H1 (cell line): ENCODE measurements around the gene TMEM238. TPM values are rescaled to one million over a fixed set of nuclear protein-coding genes. Genes with fewer than 3 reads are reported as not detected.

Source experiments
- CTCF ChIA-PET: fragments of 300-600 bp; sonication (Branson Sonifier 250); formaldehyde crosslinking; loops from one replicate; lab custom pipeline; 2021; ENCODE audit not compliant: partially characterized antibody; lab: Charles Lee
- POLR2A ChIA-PET: fragments of 300-600 bp; sonication (Branson Sonifier 250); formaldehyde crosslinking; loops from one replicate; lab custom pipeline; 2021; ENCODE audit warnings: inconsistent platforms; ENCODE audit not compliant: partially characterized antibody; lab: Charles Lee
- DNase-seq, 2 experiments: peaks; one replicate each; pipeline versions ENCODE4 v3.0.0 to v3.0.0-alpha.2; 2010 to 2022; ENCODE audit warnings: low spot score in 2 of 2, low read depth in 1 of 2, mixed read lengths in 1 of 2
- FAIRE-seq: peaks from 2 replicates; lab custom pipeline; 2011; peaks lifted over from hg19 to GRCh38; lab: Jason Lieb, UNC
- H2AFZ ChIP-seq: 2 replicates; pipeline ENCODE4 v1.8.1; 2012; ENCODE audit warnings: low read length, inconsistent platforms
- H2AK5ac ChIP-seq: 2 replicates; pipeline ENCODE4 v1.6.1; 2013; ENCODE audit warnings: low read depth, low read length
- H2BK120ac ChIP-seq: replicated peaks from 2 replicates; pipeline ENCODE3; 2013; ENCODE audit warnings: low read depth, low read length, inconsistent platforms
- H2BK12ac ChIP-seq: 2 replicates; pipeline ENCODE4 v1.6.1; 2013; ENCODE audit warnings: low read depth, low read length
- H2BK15ac ChIP-seq: 2 replicates; pipeline ENCODE4 v1.6.1; 2013; ENCODE audit warnings: low read length
- H2BK20ac ChIP-seq: 2 replicates; pipeline ENCODE4 v1.6.1; 2013; ENCODE audit warnings: low read length
- H2BK5ac ChIP-seq: 2 replicates; pipeline ENCODE4 v1.6.1; 2013; ENCODE audit warnings: low read depth, low read length
- H3K14ac ChIP-seq: 2 replicates; pipeline ENCODE4 v1.6.1; 2013; ENCODE audit warnings: inconsistent platforms; ENCODE audit not compliant: insufficient read length
- H3K18ac ChIP-seq: 2 replicates; pipeline ENCODE4 v1.6.1; 2013; ENCODE audit warnings: low read length; ENCODE audit errors: extremely low read depth
- H3K23ac ChIP-seq: 2 replicates; pipeline ENCODE4 v1.6.1; 2013; ENCODE audit warnings: inconsistent platforms; ENCODE audit not compliant: insufficient read length
- H3K23me2 ChIP-seq: 2 replicates; pipeline ENCODE4 v1.6.1; 2013; ENCODE audit warnings: low read depth, low read length
- H3K27ac ChIP-seq: 2 replicates; pipeline ENCODE4 v1.6.1; 2011; ENCODE audit warnings: low read depth, low read length, inconsistent platforms
- H3K27me3 ChIP-seq, 4 experiments: replicated peaks in 1 of 4; 1 replicate in 1 of 4; 2 replicates in 3 of 4; pipeline versions ENCODE4 v1.6.1 to v1.8.1; 2011 to 2013; ENCODE audit warnings: low read length in 3 of 4, mild to moderate bottlenecking in 3 of 4, inconsistent platforms in 2 of 4, mixed read lengths in 2 of 4, moderate library complexity in 1 of 4; ENCODE audit not compliant: control insufficient read depth in 3 of 4, insufficient read depth in 3 of 4; ENCODE audit errors: extremely low read depth in 1 of 4
- H3K36me3 ChIP-seq, 4 experiments: 2 replicates each; pipeline versions ENCODE4 v1.6.1 to v1.8.1; 2011 to 2013; ENCODE audit warnings: mild to moderate bottlenecking in 4 of 4, low read length in 3 of 4, moderate library complexity in 2 of 4, control low read depth in 1 of 4, inconsistent platforms in 1 of 4; ENCODE audit not compliant: insufficient read depth in 4 of 4, control insufficient read depth in 2 of 4
- H3K4ac ChIP-seq: replicated peaks from 2 replicates; pipeline ENCODE3; 2013; ENCODE audit warnings: low read length, low read depth, mixed read lengths, inconsistent platforms; ENCODE audit not compliant: insufficient read length
- H3K4me1 ChIP-seq, 4 experiments: replicated peaks in 1 of 4; 1 replicate in 1 of 4; 2 replicates in 3 of 4; pipeline versions ENCODE4 v1.6.1 to v1.8.1; 2011 to 2013; ENCODE audit warnings: low read length in 3 of 4, inconsistent platforms in 2 of 4, mixed read lengths in 1 of 4; ENCODE audit not compliant: insufficient read depth in 4 of 4, control insufficient read depth in 3 of 4
- H3K4me2 ChIP-seq, 2 experiments: 2 replicates each; pipeline versions ENCODE4 v1.6.1 to v1.8.1; 2011 to 2013; ENCODE audit warnings: low read depth in 2 of 2, low read length in 2 of 2, control low read depth in 1 of 2, inconsistent platforms in 1 of 2, mild to moderate bottlenecking in 1 of 2; ENCODE audit not compliant: insufficient read depth in 1 of 2
- H3K4me3 ChIP-seq, 4 experiments: fragments of 200-600, 300-600 bp in 1 of 4; sonication (generic), shearing (Covaris generic), sonication (Bioruptor Twin) in 1 of 4; 2 replicates each; pipeline versions ENCODE4 v1.5.1 to v1.8.1; 2011 to 2016; ENCODE audit warnings: low read length in 4 of 4, low read depth in 3 of 4, control low read depth in 2 of 4, inconsistent platforms in 2 of 4, mild to moderate bottlenecking in 2 of 4, mixed read lengths in 1 of 4, moderate library complexity in 1 of 4; ENCODE audit not compliant: insufficient read depth in 2 of 4; ENCODE audit errors: extremely low read depth in 1 of 4
- H3K56ac ChIP-seq: replicated peaks from 2 replicates; pipeline ENCODE3; 2013; ENCODE audit warnings: low read depth, mild to moderate bottlenecking, mixed read lengths, low read length, inconsistent platforms; ENCODE audit not compliant: insufficient read length
- H3K79me1 ChIP-seq: 2 replicates; pipeline ENCODE4 v1.6.1; 2013; ENCODE audit warnings: low read depth, low read length, control low read depth
- H3K79me2 ChIP-seq, 2 experiments: 2 replicates each; pipeline versions ENCODE4 v1.6.1 to v1.8.1; 2012 to 2013; ENCODE audit warnings: low read length in 2 of 2, mild to moderate bottlenecking in 2 of 2, inconsistent platforms in 1 of 2; ENCODE audit not compliant: insufficient read depth in 2 of 2, control insufficient read depth in 1 of 2
- H3K9ac ChIP-seq, 4 experiments: replicated peaks in 1 of 4; 1 replicate in 1 of 4; 2 replicates in 3 of 4; pipeline versions ENCODE4 v1.6.1 to v1.8.1; 2011 to 2013; ENCODE audit warnings: low read depth in 3 of 4, low read length in 3 of 4, control low read depth in 2 of 4, mild to moderate bottlenecking in 2 of 4, moderate library complexity in 2 of 4, inconsistent platforms in 1 of 4; ENCODE audit errors: extremely low read depth in 1 of 4
- H3K9me3 ChIP-seq, 2 experiments: 2 replicates each; pipeline versions ENCODE4 v1.6.1 to v1.8.1; 2012 to 2013; ENCODE audit warnings: mild to moderate bottlenecking in 2 of 2, moderate library complexity in 2 of 2, control low read depth in 1 of 2, inconsistent platforms in 1 of 2, low read depth in 1 of 2, low read length in 1 of 2, mixed read lengths in 1 of 2; ENCODE audit not compliant: insufficient read depth in 2 of 2
- H4K20me1 ChIP-seq, 2 experiments: replicated peaks in 1 of 2; 2 replicates each; pipeline versions ENCODE3 to v1.8.1; 2011 to 2013; ENCODE audit warnings: inconsistent platforms in 2 of 2, low read length in 2 of 2, mild to moderate bottlenecking in 1 of 2; ENCODE audit not compliant: insufficient read depth in 2 of 2, control insufficient read depth in 1 of 2
- H4K5ac ChIP-seq: 2 replicates; pipeline ENCODE4 v1.6.1; 2013; ENCODE audit warnings: low read length, low read depth, mixed read lengths, inconsistent platforms; ENCODE audit not compliant: insufficient read length
- H4K8ac ChIP-seq: 2 replicates; pipeline ENCODE4 v1.8.0; 2013; ENCODE audit warnings: mild to moderate bottlenecking, moderate library complexity, low read length, inconsistent platforms; ENCODE audit not compliant: insufficient read depth; ENCODE audit errors: extremely low read depth
- H4K91ac ChIP-seq: replicated peaks from 2 replicates; pipeline ENCODE3; 2013; ENCODE audit warnings: low read length, mixed read lengths, inconsistent platforms; ENCODE audit not compliant: insufficient read length
- CBX5 ChIP-seq: fragments of 300-800, 300-1000 bp; sonication (generic); IDR thresholded peaks from 2 replicates; pipeline ENCODE4 v1.7.1; 2016; ENCODE audit warnings: antibody characterized with exemption, low read length, low read depth
- WGBS, 2 experiments: shearing (Covaris generic) in 1 of 2; methylation state at CpG; one replicate each; pipeline versions ENCODE4 v1.1.6 to v1.1.7; 2013 to 2015; ENCODE audit warnings: low lambda C conversion rate in 2 of 2, mixed read lengths in 2 of 2, inconsistent platforms in 1 of 2, low coverage in 1 of 2, missing lambda C conversion rate in 1 of 2; ENCODE audit not compliant: insufficient replicate concordance in 2 of 2, insufficient coverage in 1 of 2, insufficient read length in 1 of 2; ENCODE audit errors: extremely low coverage in 1 of 2, missing lambda C conversion rate in 1 of 2; 5-methylcytosine and 5-hydroxymethylcytosine counted together
- polyA plus RNA-seq, 7 experiments: library from polyadenylated mRNA; depleted of rRNA in 3 of 7; stranded (reverse) in 5 of 7; unstranded in 2 of 7; fragments of >200 nt in 5 of 7; fragments of 200-250 nt in 2 of 7; gene quantifications; 1 replicate in 5 of 7; 2 replicates in 1 of 7; 4 replicates in 1 of 7; pipeline versions ENCODE4 v1.2.1 to v1.2.3, GENCODE V29; 2011 to 2013; ENCODE audit warnings: missing spikeins in 2 of 7, mixed read lengths in 2 of 7
- total RNA-seq: library from RNA; stranded (reverse); fragmentation: NEBNext Ultra II Directional; extraction: Animal tissue kit (Norgen Biotek cat#: 25700); gene quantifications from 2 replicates; pipeline ENCODE4 v1.2.1, GENCODE V29; 2021

The TMEM238 gene
- total and polyA plus RNA-seq, 2 of the 8 experiments (the other 6 are each of a cell fraction or from before 2014, with no cell fraction given): 0.53 to 3.8 TPM

- no peak overlapping the region for H2AK5ac ChIP-seq
- no peaks in the 10 kb centered on the region for H3K36me3 ChIP-seq
- WGBS, 2 experiments: 66% methylated on average over 11 of the region's 11 CpGs; no CpG with 5 or more reads in 1 of the 2 experiments
- H4K20me1 ChIP-seq: peaks cover 0 to 12% of the 10 kb centered on the region in 2 experiments
- 0 out of 2 replicates have a peak overlapping the region, but pooled peaks have one; percentile 19 for H2BK12ac ChIP-seq
- no peak overlapping the region for H4K5ac ChIP-seq
- no peak overlapping the region for H2BK120ac ChIP-seq
- peaks cover 5 to 42% (median 27%) of the 10 kb centered on the region in 4 experiments for H3K4me1 ChIP-seq
- H3K27me3 ChIP-seq: peaks cover 0 to 18% (median 15%) of the 10 kb centered on the region in 4 experiments; a peak in 4 of 7 replicates
- no peak for DNase-seq
- H3K14ac ChIP-seq: no peak overlapping the region
- H3K18ac ChIP-seq: no peak overlapping the region
- peak overlapping the region; percentile 96 for H2BK15ac ChIP-seq
- no peak for FAIRE-seq
- POLR2A ChIA-PET: interaction anchor here (0.6 to 5.6 kb wide), 9 partner anchors 10 to 45 kb away, joined by 3 to 57 read pairs (median 4); partner anchors contain the start of genes KMT5C and UBE2S
- H2AFZ ChIP-seq: no peak overlapping the region
- no peak overlapping the region for H3K4me3 ChIP-seq
- H3K79me2 ChIP-seq: no peaks in the 10 kb centered on the region
- H4K8ac ChIP-seq: no peak overlapping the region
- H3K23ac ChIP-seq: no peak overlapping the region
- TF ChIP-seq CBX5: no peak
- no peak overlapping the region for H2BK5ac ChIP-seq
- no peak overlapping the region for H2BK20ac ChIP-seq
- H3K27ac ChIP-seq: no peak overlapping the region
- H3K4me2 ChIP-seq: no peak overlapping the region; a peak in 1 of 4 replicates
- no peak overlapping the region for H3K56ac ChIP-seq
- peaks cover 26% of the 10 kb centered on the region for H3K23me2 ChIP-seq
- peak overlapping the region; percentile 65 for H4K91ac ChIP-seq
- H3K9me3 ChIP-seq: no peaks in the 10 kb centered on the region
- peak overlapping the region; percentile 53 for H3K4ac ChIP-seq
- H3K9ac ChIP-seq: no peak overlapping the region
- peaks cover 5% of the 10 kb centered on the region; the same call in 1 of the 2 replicates for H3K79me1 ChIP-seq
- CTCF ChIA-PET: interaction anchor here (1.1 to 1.6 kb wide), 3 partner anchors 10 to 78 kb away, joined by 3 read pairs; no protein-coding TSS in a partner anchor
Measured at GRCh38 chr19:55379174-55379573, 4.9 kb downstream of the TMEM238 start.
